SK-N-SH (cell line): ENCODE measurements around the gene HOXB8. TPM values are rescaled to one million over a fixed set of nuclear protein-coding genes. Genes with fewer than 3 reads are reported as not detected.

ENCODE experiments used
- CTCF ChIA-PET: fragments of 300-600, 350-600 bp; formaldehyde crosslinking; extraction: SDS; loops from one replicate; lab custom pipeline; 2021; lab: Yijun Ruan, JAX
- POLR2A ChIA-PET: fragments of 350-600 bp; sonication (Branson Sonifier 250); formaldehyde crosslinking; extraction: SDS; loops from one replicate; lab custom pipeline; 2020; ENCODE audit warnings: antibody characterized with exemption, inconsistent platforms; lab: Yijun Ruan, JAX
- DNase-seq: peaks from one replicate; pipeline ENCODE4 v3.0.0; 2012
- H2AFZ ChIP-seq: fragments of 200-600 bp; sonication (generic); 2 replicates; pipeline ENCODE4 v1.8.1; 2016; ENCODE audit warnings: antibody characterized with exemption, mild to moderate bottlenecking, low read depth
- H3F3A ChIP-seq: fragments of 200-600 bp; sonication (generic); replicated peaks from 2 replicates; pipeline ENCODE3; 2016; ENCODE audit warnings: antibody characterized with exemption, mild to moderate bottlenecking; ENCODE audit not compliant: insufficient read depth
- H3K27ac ChIP-seq, 2 experiments: fragments of 200-500 bp in 1 of 2; fragments of 200-600 bp in 1 of 2; sonication (Bioruptor generic) in 1 of 2; sonication (generic), shearing (Covaris generic) in 1 of 2; 2 replicates each; pipeline versions ENCODE4 v1.5.1 to v1.6.1; 2014 to 2016; ENCODE audit warnings: low read depth in 2 of 2, inconsistent platforms in 1 of 2, low read length in 1 of 2, mild to moderate bottlenecking in 1 of 2, mixed read lengths in 1 of 2
- H3K27me3 ChIP-seq: fragments of 200-600 bp; sonication (generic), shearing (Covaris generic); 2 replicates; pipeline ENCODE4 v1.6.1; 2016; ENCODE audit warnings: mixed run types; ENCODE audit not compliant: insufficient read depth
- H3K36me3 ChIP-seq, 2 experiments: fragments of 200-500 bp in 1 of 2; fragments of 200-600 bp in 1 of 2; sonication (Bioruptor generic) in 1 of 2; sonication (generic) in 1 of 2; replicated peaks in 1 of 2; 2 replicates each; pipeline versions ENCODE3 to v1.5.1; 2014 to 2016; ENCODE audit warnings: low read length in 1 of 2, mild to moderate bottlenecking in 1 of 2; ENCODE audit not compliant: insufficient read depth in 2 of 2, control insufficient read depth in 1 of 2
- H3K4me1 ChIP-seq, 2 experiments: fragments of 200-500 bp in 1 of 2; fragments of 200-600 bp in 1 of 2; sonication (Bioruptor generic) in 1 of 2; sonication (generic), shearing (Covaris generic) in 1 of 2; 2 replicates each; pipeline versions ENCODE4 v1.5.1 to v1.6.1; 2014 to 2016; ENCODE audit warnings: low read depth in 1 of 2, low read length in 1 of 2, mixed run types in 1 of 2; ENCODE audit not compliant: insufficient read depth in 2 of 2, control insufficient read depth in 1 of 2
- H3K4me2 ChIP-seq: fragments of 200-600 bp; sonication (generic), shearing (Covaris generic); 2 replicates; pipeline ENCODE4 v1.6.1; 2017; ENCODE audit warnings: mixed run types
- H3K4me3 ChIP-seq, 2 experiments: fragments of 200-500 bp in 1 of 2; fragments of 200-600 bp in 1 of 2; sonication (Bioruptor generic) in 1 of 2; sonication (generic), shearing (Covaris generic) in 1 of 2; 2 replicates each; pipeline versions ENCODE4 v1.5.1 to v1.8.1; 2014 to 2016; ENCODE audit warnings: low read depth in 2 of 2, inconsistent platforms in 1 of 2, low read length in 1 of 2, mild to moderate bottlenecking in 1 of 2, mixed read lengths in 1 of 2, moderate library complexity in 1 of 2
- H3K79me2 ChIP-seq: fragments of 200-600 bp; sonication (generic); 2 replicates; pipeline ENCODE4 v1.8.1; 2017; ENCODE audit warnings: mild to moderate bottlenecking; ENCODE audit not compliant: insufficient read depth
- H3K9ac ChIP-seq: fragments of 200-600 bp; sonication (generic); 2 replicates; pipeline ENCODE4 v1.6.1; 2017; ENCODE audit warnings: mixed run types
- H3K9me2 ChIP-seq: fragments of 200-600 bp; sonication (generic); 2 replicates; pipeline ENCODE4 v1.6.1; 2017; ENCODE audit warnings: mixed run types
- H3K9me3 ChIP-seq: fragments of 200-600 bp; sonication (generic); 2 replicates; pipeline ENCODE4 v1.6.1; 2017; ENCODE audit warnings: mixed run types, mild to moderate bottlenecking, moderate library complexity
- H4K20me1 ChIP-seq: fragments of 200-600 bp; sonication (generic); 2 replicates; pipeline ENCODE4 v1.6.1; 2017; ENCODE audit warnings: mild to moderate bottlenecking, mixed run types; ENCODE audit not compliant: insufficient read depth
- ELF1 ChIP-seq: IDR thresholded peaks from 2 replicates; pipeline ENCODE4 v1.4.0; 2012
- EP300 ChIP-seq, 2 experiments: IDR thresholded peaks; 2 replicates each; pipeline versions ENCODE4 v1.4.0 to v1.6.1; 2012; ENCODE audit warnings: borderline replicate concordance in 1 of 2, low read depth in 1 of 2, low read length in 1 of 2
- EZH2phosphoT487 ChIP-seq: fragments of 200-600 bp; sonication (generic); IDR thresholded peaks from 2 replicates; pipeline ENCODE4 v1.6.1; 2017; ENCODE audit warnings: low read depth, mixed run types, mild to moderate bottlenecking, antibody characterized with exemption, moderate library complexity, borderline replicate concordance
- FOXM1 ChIP-seq: IDR thresholded peaks from 2 replicates; pipeline ENCODE4 v1.4.0; 2012; ENCODE audit warnings: low read depth, mild to moderate bottlenecking
- GABPA ChIP-seq: IDR thresholded peaks from 2 replicates; pipeline ENCODE4 v1.4.0; 2012; ENCODE audit warnings: low read depth, mild to moderate bottlenecking
- MEF2A ChIP-seq: IDR thresholded peaks from 2 replicates; pipeline ENCODE4 v1.4.0; 2012; ENCODE audit warnings: low read depth, borderline replicate concordance
- MXI1 ChIP-seq: IDR thresholded peaks from 2 replicates; pipeline ENCODE4 v1.6.1; 2012; ENCODE audit warnings: mild to moderate bottlenecking, low read depth, low read length, improper control_type of control experiment
- RAD21 ChIP-seq: IDR thresholded peaks from 2 replicates; pipeline ENCODE4 v1.6.1; 2012; ENCODE audit warnings: mild to moderate bottlenecking, low read length
- RFX5 ChIP-seq: IDR thresholded peaks from 2 replicates; pipeline ENCODE4 v1.6.1; 2012; ENCODE audit warnings: mild to moderate bottlenecking, improper control_type of control experiment, low read length
- SMC3 ChIP-seq: IDR thresholded peaks from 2 replicates; pipeline ENCODE4 v1.6.1; 2012; ENCODE audit warnings: low read depth, low read length, improper control_type of control experiment
- TCF12 ChIP-seq: IDR thresholded peaks from 2 replicates; pipeline ENCODE4 v1.4.0; 2012
- WGBS: methylation state at CpG from one replicate; pipeline ENCODE4 v1.1.6; 2017; ENCODE audit warnings: low lambda C conversion rate; 5-methylcytosine and 5-hydroxymethylcytosine counted together
- polyA plus RNA-seq, 3 experiments: library from polyadenylated mRNA; depleted of rRNA; stranded (reverse); fragments of >200 nt; gene quantifications; 2 replicates each; pipeline ENCODE4 v1.2.3, GENCODE V29; 2012
- TF ChIP-seq, protein P1 (sequence below): IDR thresholded peaks from 2 replicates; pipeline ENCODE4; 2012

The HOXB8 gene
- polyA plus RNA-seq, 1 of the 3 experiments (the other 2 are of a cell fraction) = not detected

DNA sequence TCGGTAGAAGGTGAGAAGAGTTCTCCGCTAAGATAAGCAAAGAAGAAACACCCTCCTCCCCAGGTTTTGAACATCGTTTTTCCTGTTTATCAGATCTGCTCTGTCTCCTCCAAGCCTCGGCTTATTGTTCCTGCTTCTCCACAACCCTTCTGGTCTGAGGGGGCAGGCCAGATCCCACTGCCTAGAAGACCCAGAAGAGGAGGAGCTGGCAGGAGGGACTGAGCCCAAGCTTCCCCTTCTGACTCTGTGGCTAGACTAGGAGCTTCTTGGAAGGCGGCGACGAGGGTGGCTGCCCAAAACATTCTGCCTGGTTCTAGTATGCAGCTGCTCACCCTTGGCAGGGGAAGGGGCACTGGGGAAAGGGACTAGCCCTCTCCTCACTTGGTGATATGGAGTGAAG is 16.4 kb downstream of the HOXB8 start:
- WGBS = 30% methylated on average over 7 of the region's 7 CpGs
- Histone ChIP-seq H3K27ac (no peak overlapping the region), H3K4me2 (no peak overlapping the region), H3F3A (peaks cover 4% of the 10 kb centered on the region), H3K27me3 (peaks cover 99% of the 10 kb centered on the region), H3K9ac (no peak overlapping the region), H3K9me3 (no peaks in the 10 kb centered on the region), H3K79me2 (no peaks in the 10 kb centered on the region), H3K9me2 (no peaks in the 10 kb centered on the region), H3K4me1 (no peaks in the 10 kb centered on the region; a peak in 1 of 4 replicates), H3K36me3 (no peaks in the 10 kb centered on the region), H2AFZ (no peak overlapping the region), H4K20me1 (peaks cover 20% of the 10 kb centered on the region; the same call in 1 of the 2 replicates), H3K4me3 (no peak overlapping the region)
- POLR2A ChIA-PET = no interaction called here
- no peak for DNase-seq
- CTCF ChIA-PET = interaction anchor here (0.7 to 1.4 kb wide), 3 partner anchors 12 to 73 kb away, joined by 3 read pairs; no protein-coding TSS in a partner anchor
- TF ChIP-seq RFX5 (no peak), EP300 (IDR thresholded peaks at IDR 0.05; ENCODE audit: borderline replicate concordance in 1 of 2, low read depth in 1 of 2, low read length in 1 of 2) (no peak), SMC3 (no peak), GABPA (no peak), ELF1 (no peak), MXI1 (no peak), MEF2A (no peak), TCF12 (no peak)
- TF ChIP-seq, protein P1, sequence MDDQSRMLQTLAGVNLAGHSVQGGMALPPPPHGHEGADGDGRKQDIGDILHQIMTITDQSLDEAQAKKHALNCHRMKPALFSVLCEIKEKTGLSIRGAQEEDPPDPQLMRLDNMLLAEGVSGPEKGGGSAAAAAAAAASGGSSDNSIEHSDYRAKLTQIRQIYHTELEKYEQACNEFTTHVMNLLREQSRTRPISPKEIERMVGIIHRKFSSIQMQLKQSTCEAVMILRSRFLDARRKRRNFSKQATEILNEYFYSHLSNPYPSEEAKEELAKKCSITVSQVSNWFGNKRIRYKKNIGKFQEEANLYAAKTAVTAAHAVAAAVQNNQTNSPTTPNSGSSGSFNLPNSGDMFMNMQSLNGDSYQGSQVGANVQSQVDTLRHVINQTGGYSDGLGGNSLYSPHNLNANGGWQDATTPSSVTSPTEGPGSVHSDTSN = no peak

DNA sequence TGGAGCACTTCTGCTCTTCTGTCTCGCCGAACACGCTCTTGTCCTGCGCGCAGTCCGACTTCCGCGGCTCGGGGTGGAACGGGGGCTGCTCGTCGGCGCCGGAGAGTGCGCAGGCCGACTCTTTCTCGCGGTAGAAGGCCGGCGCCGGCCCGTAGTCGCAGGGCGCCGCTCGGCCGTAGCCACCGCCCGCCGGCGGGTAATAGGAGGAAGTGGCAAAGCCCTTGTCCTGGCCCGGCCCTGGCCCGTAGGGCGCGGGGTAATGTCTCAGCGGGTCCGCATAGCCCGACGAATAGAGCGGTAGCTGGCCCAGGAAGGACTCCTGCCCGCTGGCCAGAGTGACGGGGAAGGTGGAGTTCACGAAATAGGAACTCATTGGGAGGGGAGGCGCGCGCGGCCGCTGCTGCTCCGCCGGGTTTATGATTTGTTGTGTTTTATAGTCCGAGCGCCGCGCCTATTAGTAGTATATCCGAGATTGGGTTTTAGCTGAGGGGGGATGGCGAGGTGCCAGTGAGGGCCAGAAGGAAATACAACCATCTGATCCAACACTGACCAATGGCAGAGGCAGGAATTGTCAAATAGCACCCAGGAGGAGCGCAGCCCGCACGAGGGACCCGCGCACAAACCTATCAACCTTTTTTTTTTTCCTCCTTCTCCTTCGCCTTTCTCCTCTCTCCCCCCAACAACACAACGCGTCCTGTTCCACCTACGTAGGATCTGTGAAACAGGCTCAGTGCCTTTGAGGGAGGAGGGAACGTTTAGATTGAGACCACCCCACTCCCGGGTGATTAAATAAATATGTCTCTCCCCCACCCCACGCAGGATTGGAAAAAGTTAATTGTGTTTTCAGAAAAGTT is 17.1 kb downstream of the HOXB8 start:
- Histone ChIP-seq H3F3A (peaks cover 4% of the 10 kb centered on the region), H4K20me1 (peaks cover 20% of the 10 kb centered on the region; the same call in 1 of the 2 replicates), H3K4me1 (peaks cover 0 to 4% of the 10 kb centered on the region in 2 experiments; a peak in 1 of 4 replicates), H3K4me2 (peak overlapping the region; percentile 72; the same call in 1 of the 2 replicates), H3K9me3 (no peaks in the 10 kb centered on the region), H3K4me3 (0 out of 4 replicates have a peak overlapping the region, but pooled peaks of 1 of the 2 experiments have one; percentile 28), H3K27me3 (peaks cover 98% of the 10 kb centered on the region), H3K36me3 (no peaks in the 10 kb centered on the region), H3K9ac (no peak overlapping the region), H3K9me2 (no peaks in the 10 kb centered on the region), H3K27ac (no peak overlapping the region), H2AFZ (peak overlapping the region; percentile 75; the same call in 1 of the 2 replicates), H3K79me2 (no peaks in the 10 kb centered on the region)
- POLR2A ChIA-PET = no interaction called here
- no peak for DNase-seq
- 17% methylated on average over 60 of the region's 68 CpGs for WGBS
- TF ChIP-seq FOXM1 = no peak
- TF ChIP-seq EP300 (IDR thresholded peaks at IDR 0.05; ENCODE audit: borderline replicate concordance in 1 of 2, low read depth in 1 of 2, low read length in 1 of 2) = no peak
- no peak for TF ChIP-seq RAD21
- TF ChIP-seq EZH2phosphoT487 = peak; percentile 83
- CTCF ChIA-PET = interaction anchor here (1.2 to 1.4 kb wide), 2 partner anchors 11 to 74 kb away, joined by 3 read pairs; no protein-coding TSS in a partner anchor
